Stimulated activated CD4-positive, alpha-beta T cell treated with anti-CD3 and anti-CD28 coated beads, Interleukin-1b, Interleukin-23, amount 100 ng/mL, for 24 hours (primary cell): ENCODE data around the gene GAL3ST2.
A peak's percentile ranks its signal among the peaks of the same experiment; 100 is the strongest.
"Not testable (repeated sequence)": the region's sequence is repeated elsewhere in the genome, so short reads cannot be mapped to it uniquely, and the experiment has no call there.

ENCODE experiments used
- DNase-seq, 4 experiments: peaks; one replicate each; pipeline ENCODE4 v3.0.0-alpha.2; 2020; ENCODE audit warnings: low read depth in 4 of 4, low spot score in 1 of 4

Gene GAL3ST2

DNA sequence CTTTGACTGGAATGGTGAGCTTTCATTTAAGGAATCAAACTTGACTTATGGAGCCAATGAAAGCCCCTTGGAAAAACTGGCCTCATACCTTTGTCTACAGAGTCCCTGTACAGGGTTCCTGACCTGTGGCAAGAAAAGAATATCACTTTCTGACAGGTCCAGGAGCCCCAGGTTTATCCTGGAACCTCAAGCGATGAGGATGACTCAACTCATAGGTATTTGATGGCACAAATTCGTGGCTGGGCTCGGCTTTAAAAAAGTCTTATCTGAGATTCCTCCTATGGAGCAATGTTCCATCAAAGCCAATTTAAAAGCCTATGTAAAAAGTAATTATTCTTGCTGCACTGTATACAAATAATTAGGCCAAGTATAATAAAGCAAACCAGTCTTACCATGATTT lies 14.8 kb downstream of the GAL3ST2 start:
- DNase-seq: not testable (repeated sequence)

DNA sequence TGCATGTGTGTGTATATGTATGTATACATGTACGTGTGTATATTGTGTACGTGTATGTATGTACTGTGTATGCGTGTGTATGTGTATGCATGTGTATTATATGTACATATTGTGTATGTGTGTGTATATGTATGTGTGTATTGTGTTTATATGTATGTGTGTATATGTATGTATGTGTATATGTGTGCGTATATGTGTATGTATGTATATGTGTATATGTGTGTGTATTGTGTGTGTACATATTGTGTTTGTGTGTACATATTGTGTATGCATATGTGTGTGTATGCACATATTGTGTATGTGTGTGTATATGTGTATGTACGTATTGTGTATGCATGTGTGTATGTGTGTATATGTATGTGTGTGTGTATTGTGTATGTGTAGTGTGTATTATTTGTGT lies 16.8 kb downstream of the GAL3ST2 start:
- no peak for DNase-seq

DNA sequence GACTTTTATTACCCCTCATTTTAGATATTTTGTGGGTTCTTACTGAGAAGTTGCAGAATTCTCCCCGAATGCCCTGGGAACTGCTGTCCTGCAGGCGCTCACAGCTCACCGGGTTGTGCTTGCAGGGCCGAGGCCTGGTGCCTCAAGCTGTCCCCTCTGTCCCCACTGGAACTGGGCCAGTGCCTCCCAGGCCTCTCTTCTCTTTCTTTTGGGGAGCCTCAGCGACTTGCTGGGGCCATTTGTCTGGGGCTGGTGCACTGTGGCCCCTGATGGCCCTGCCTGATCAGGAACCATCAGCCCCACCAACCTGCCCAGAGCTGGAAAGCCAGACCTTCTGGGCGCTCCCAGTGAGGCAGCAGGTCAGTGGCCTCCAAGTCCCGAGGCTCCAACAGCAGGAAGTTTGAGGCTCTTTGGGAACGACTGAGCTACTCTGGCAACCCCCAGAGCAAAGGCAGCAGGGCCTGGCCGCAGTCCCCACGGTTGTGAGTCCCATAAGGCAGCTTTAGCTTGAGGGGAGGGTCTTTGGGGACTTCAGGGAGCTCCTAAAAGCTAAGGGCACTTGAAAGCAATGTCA lies 17.7 kb downstream of the GAL3ST2 start:
- no peak for DNase-seq

DNA sequence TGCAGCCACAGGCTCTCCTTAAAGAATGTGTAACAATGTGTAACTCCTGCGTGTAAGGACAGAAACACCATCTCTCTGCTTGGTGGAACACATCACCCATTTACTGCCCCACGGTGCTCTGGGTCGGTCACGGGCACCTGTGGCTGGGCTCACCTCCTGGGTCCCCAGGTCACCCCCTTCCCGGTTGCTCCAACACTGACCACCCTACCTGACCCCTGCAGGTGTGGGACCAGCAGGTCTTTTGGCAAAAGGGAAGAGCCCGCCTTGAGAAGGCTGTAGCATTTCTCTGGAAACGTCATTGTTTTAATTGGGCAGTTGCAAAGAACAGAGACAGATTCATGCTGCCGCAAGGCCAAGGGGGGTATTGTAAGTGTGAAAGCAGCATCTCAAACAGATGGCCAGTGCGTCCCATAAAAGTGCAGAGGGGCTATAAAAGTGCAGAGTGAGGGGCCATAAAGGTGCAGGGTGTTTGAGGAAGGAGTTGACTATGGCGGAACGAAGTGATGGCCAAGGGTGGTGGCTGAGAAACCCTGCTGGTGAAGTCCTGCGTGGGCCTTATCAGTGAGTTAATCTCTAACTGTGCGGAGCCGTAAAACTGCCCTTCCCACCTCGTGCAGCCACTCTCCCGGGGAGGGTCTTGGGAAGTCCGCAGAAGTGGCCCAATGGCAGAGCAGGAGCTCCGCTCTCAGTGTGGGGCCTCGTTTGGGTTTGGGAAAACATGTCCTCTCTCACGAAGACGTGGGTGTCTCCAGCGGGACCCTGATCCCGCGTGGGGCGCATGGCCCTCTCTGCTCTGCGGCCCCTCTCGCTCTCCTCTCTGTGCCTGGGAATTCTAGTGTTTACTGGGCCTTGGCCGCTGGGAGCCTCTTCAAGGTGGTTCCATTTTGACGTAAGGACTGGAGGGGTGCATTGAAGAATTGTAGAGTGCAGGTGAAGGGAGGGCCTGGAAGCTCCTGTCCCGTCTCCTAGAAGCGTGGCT lies 18.7 kb downstream of the GAL3ST2 start:
- no peak for DNase-seq

DNA sequence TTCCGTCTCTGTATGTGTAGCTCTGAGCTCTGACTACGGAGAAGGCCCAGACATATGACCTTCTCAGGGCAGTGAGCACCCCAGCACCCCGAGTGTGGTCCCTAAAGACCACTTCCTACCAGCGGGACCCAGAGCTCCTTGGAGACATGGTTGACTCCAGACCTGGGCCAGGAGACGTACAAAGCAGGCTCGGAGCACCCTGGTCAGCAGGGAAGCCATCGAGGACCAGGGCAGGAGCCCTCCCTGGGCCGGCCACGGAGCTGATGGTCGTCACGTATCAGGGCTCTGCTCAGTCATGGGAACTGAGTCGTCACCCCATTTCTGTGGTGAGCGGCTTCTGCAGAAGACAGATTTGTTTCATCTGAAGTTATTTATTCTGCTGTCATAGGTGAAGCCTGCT lies 19.6 kb downstream of the GAL3ST2 start:
- no peak for DNase-seq

GRCh38 chr2:241796610-241797138 lies 20.1 kb downstream of the GAL3ST2 start:
- no peak for DNase-seq

DNA sequence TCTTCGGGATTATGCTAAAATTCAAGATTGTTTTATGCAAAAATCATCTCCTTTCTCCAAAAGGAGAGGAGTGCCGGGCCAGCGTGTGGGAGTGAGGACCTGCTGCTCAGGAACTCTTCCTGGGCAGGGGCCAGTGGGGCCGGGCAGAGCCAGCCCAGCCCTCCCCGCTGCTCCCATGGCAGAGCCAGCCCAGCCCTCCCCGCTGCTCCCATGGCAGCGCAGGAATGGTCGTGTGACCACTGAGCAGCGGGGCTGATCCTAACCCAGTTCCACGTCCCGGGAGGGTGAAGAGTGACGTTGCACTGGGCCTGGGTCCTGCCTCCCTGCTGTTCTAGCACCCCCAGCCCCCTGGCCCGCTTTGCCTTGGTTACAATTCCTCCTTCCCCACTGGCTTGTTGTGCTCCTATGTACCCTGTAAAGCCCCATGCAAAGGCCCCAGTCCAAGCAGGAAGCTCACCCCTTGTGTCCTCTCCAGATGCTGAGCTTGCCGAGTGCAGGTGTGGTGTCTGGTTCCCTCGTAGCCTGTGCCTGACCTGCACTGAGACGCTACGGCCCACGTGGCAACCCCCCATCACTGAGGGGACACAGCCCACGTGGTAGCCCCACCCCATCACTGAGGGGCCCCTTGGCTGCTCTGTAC lies 20.9 kb downstream of the GAL3ST2 start:
- no peak for DNase-seq

GRCh38 chr2:241798081-241798630 lies 21.5 kb downstream of the GAL3ST2 start:
- no peak for DNase-seq

DNA sequence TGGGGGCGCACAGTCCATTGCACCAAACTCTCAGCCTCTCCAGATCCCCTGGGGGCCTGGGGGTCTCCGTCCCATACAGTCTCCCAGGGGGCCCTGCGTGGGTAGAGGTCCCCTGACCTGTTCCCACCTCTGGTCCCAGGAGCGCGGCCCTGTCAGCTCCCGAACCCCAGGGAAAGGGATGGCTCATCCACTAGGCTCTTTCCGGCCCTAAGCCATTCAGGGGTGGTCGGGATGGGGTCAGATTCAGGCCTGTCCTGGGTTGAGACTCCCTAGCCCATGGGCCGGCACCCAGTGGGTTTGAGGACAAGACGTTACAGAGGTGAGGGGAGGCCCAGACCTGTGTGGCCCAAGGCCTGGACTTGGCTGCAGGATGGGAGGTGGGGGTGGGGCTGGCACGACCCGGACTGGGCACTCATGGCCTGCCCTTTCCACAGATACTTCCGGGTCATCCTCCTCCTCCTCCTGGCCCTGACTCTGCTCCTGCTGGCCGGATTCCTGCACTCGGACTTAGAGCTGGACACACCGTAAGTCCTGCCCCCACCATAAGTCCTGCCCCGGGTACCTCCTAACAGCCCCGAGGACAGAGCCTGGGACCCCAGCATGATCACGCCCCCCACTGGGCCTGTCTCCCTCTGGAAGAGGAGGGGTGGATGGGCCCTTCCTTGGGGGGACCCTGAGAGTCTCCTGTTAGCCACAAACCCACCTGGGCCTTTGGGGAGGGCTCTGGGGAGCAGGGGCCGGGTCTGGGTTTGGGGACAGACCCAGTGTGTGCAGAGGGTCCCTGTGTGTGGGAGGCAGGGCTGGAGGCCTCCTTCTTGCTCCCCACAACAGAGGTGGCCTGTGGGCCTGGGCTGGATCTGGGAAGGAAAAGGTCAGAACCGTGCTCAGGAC lies 22.3 kb downstream of the GAL3ST2 start:
- DNase-seq: no peak

GRCh38 chr2:241799522-241800197 lies 23.0 kb downstream of the GAL3ST2 start:
- DNase-seq: no peak

- DNase-seq: not testable (repeated sequence)
Observed at GRCh38 chr2:241800198-241800903, 23.7 kb downstream of the GAL3ST2 start.

- no peak for DNase-seq
Observed at GRCh38 chr2:241801611-241802420, 25.2 kb downstream of the GAL3ST2 start.

GRCh38 chr2:241802421-241803318 lies 26.0 kb downstream of the GAL3ST2 start:
- no peak for DNase-seq

GRCh38 chr2:241803387-241804325 lies 27.0 kb downstream of the GAL3ST2 start:
- peak in 2 of 4 experiments; percentile 28 to 29 for DNase-seq

- DNase-seq: no peak
Observed at GRCh38 chr2:241804326-241805229, 28.0 kb downstream of the GAL3ST2 start.
